GM21447 (cell line): ENCODE results near the gene ZNF263.
A peak's percentile ranks its signal among the peaks of the same experiment; 100 is the strongest.

ENCODE experiments used
- ATAC-seq: cut with Tn5 transposase; IDR thresholded peaks from one replicate; pipeline ENCODE4 v1.9.1; 2021; ENCODE audit not compliant: unreplicated experiment

The ZNF263 gene

DNA sequence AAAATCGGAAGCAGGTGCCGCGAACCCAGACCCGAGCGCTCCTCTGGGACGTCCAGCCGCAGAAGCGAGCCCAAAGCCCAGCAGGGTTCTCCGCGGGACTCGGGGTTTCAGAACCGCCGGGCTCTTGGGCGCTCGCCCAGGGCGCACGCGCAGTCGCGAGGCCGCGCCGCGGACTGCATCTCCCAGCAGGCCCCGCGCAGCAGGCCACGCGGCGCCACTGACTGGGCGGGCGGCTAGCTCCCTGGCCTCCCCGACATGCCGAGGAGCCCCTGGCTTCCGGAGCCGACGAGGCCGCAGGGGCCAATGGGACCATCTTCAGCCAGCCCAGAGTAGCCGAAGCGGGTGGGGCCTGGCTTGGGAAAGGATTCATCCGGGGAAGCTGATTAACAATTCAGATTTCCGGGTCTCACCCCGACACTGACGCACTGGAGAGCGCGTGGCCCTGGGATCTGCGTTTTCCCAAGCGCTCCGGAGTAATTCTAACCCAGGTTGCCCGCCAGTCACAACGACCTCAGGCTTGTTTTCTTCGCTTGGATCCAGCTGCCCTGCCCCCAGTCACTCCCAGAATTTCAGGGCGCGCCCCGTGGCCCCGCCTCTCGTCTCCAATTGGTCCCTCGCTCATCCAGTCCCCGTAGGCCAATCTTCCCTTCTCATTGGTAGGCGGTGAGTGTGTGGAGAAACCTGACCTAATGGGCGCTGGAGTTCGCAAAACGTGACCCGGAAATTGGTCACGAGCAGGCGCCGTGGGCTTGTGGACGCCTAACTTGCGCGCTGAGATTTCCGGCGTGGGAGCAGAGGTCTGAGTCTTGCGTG, at the start of gene ZNF263:
TSS of gene ZNF263 (plus strand) at position 762 of the 813 bp plus-strand sequence. CDS start 328 bp downstream, outside the sequence.
- ATAC-seq = peak; percentile 84

DNA sequence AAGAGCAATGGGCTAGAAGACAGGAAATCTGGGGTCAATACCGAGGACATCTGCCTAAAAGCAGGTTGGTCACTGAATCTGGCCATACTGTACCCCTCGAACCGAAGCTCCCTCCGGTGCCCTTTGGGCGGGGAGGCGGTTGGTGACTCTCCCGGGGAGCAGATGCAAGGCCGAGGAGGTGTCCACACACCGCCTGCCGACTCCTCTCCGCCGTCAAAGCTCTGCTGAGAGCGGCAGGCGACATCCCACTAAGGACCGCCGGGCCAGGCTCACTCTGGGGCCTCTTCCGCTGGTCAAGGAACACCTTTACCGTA, 48.8 kb upstream of the ZNF263 start:
- ATAC-seq = peak; percentile 14

DNA sequence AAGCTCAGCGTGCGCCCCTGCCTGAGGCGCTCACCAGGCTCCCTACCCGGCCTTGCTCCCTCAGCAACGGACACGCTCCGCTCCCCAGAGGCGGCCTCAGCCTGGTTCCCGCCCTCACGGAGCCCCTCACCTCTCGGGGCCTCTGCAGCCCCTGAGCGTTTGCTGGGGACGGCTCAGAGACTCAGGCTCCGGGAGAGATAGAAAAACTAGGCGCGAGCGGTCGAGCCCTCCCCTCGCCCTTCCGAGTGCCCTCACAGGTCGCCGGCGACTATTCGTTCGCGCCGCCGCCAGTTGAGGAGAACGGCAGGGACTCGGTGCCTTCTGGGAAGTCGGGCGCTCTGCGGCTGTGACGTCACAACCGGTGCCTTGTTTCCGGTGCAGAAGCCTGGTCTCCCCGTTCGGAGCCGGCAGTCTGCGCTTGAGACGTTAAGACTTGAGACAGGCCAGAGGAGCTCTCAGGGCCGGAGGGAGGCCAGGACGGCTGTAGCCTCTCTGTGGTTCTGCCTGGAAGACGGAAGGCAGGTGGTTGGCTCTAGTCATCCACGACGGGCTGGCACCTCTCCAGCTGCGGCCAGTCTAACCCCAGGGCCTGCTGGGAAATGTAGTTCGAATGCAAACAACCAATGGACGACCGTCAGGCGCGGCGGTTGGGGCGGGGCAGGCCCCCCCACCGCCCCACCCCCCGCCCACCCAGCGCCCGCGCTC, 48.3 kb upstream of the ZNF263 start, which contains the start of gene ZNF200:
TSS of gene ZNF200 (minus strand) at position 302 of the 705 bp plus-strand sequence. CDS start 1,403 bp downstream, outside the sequence.
- peak; percentile 91 for ATAC-seq

DNA sequence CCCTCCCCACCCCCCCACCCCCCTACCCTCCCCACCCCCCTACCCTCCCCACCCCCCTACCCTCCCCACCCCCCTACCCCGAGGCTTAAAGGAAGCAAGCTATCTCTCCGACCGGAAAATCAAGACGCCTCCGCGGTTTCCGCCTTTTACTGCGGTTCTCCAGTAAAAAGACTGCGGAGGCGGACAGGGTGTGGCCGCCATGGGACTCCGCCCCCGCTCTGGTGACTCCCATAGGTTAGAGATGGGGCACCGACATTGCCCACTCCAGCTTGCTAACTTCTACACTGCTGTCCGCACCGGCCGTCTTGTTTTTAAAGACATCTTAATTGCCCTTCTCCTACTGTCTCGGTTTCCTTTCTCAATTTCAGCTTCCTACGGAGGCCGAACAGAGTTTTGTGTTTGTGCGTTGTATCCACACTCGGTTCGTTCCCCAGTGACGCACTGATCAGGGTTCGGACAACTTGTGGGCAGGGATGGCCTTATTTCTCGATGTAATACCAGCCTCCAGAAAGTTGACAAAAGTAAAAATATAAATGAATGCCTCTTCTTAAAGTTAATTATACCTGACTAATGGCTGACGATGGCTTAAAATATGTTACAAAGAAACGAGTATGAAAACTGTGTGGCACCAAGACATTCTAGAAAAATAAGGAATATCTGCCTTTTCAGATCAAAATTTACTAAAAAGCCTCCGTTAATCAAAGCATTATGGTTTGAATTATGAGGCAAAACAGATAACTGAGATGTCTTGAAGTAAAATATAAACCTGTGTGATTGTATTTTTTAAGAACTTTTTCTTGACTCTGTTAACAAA, 47.2 kb upstream of the ZNF263 start:
- no peak for ATAC-seq

DNA sequence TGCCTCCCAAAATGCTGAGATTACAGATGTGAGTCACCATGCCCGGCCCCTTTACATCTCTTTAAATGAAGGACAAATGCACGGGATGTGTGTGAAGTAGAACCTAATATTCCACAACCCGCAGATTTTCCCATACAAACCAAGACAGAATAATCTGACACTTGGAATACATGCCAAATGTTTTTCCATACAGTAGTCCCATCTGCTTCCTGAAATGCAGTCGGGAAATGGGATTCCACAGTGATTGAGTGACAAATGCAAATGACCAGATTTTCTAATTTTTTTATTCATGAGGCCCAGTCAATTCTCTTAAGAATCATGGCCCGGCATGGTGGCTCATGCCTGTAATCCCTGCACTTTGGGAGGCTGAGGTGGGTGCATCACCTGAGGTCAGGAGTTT, 41.5 kb upstream of the ZNF263 start:
- no peak for ATAC-seq

DNA sequence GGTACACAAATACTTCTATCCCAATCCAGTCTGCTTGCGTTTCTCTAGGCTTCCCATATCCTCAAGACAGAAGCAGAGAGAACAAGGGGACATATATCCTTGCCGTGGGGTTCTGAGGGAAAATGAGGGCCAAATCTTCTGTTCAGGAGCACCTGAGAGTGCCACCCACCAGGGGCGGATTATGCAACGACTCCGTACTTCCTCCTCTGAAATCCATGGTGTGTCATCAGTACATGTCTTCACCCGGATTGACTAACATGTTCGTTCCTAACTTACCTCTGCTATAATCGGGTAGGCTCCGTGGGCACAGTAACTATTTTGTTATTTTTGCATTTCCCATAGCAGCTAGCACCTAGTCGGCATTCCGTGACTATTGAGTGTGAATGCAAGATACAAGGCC, 40.6 kb upstream of the ZNF263 start:
- no peak for ATAC-seq

DNA sequence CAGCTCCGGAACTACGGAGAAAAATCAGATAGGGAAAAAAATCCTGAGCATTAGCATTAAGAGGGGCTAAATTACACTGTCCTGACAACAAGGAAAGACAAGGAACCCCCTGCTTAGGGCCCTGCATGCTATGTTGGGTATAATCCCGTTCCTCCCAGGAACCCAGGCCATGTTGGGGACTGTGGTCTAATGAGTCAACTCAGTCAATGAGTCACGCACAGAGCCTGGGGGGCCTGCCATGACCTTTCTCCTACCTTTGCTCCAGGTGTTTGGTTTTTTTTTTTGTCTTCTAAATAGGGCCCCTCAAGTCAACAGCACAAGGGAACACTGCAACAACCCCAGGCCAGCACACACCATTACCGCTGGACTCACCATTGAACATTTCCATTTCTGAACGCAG, 39.4 kb upstream of the ZNF263 start:
- ATAC-seq = no peak

DNA sequence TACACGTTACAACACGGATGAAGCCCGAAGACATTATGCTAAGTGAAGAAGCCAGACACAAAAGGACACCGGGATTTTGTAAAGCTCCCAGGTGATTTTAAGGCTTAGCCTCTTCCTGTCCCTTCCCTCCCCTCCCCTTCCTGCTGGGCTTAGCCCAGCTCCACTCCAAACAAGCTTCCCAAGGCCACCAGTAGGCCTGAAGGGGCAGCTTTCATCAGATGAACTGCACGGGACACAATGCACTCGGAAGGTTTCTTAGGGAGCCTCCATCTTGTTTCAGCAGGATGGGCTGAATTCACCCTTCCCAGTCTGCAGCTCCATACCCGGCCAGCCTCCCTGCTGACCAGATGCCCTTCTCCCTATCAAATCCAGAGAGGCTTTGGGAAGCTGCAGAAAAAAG, 37.3 kb upstream of the ZNF263 start:
- no peak for ATAC-seq

DNA sequence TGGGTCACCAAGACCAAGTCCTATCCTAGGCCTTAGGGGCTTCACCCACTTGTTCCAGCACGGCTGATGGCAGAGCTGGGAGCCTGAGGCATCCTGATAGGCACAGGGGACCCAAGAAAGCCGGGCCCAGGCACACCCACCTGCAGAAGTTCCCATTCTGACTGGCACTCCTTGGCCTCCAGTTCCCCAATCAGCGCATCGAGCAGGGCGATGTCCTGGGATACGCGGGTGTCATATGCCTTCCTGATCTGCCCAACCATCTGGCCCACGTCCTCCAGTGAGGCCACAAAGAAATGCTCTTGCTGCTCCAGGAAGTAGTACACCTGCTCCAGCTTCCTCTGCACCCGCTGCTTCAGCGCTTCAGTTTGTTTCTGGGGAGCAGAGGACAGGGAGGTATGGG, 36.4 kb upstream of the ZNF263 start:
- ATAC-seq = no peak

DNA sequence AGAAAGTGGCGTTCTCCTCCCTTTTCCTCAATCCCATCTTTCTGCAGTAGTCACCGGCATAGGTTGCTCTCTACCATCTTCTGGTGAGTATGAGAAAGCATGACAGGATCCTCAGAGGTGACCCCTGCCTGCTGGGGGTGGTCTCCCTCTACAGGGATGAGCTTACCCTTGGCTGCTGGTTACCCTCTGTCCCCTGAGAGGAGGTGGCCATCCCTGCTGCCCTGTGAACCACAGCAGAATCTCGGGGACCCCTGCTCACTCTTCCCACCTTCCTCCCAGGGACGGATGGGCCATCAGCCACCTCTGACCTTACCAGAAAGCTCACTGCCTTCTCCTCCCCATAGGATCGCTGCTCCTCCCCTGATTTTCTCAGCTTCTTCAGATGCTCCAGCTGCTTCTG, 34.7 kb upstream of the ZNF263 start:
- ATAC-seq = no peak

DNA sequence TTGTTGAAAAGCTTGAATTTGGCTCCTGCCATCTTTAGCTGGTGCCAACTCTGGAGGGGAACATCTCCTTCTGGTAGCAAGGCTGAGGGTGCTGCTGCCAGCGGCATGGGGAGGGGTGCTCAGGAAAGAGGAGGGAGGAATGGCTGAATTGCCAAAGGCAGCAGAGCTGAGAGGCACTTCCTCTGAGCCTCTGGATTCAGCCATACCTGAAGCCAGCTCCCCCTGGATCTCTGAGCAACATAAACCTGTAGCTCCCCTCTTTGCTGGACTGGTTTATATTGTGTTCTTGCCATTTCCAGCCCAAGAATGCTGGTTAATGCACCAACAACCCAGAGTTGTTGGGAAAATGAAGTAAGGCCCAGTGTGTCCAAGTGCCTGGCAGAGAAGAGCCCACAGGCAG, 34.3 kb upstream of the ZNF263 start:
- no peak for ATAC-seq

DNA sequence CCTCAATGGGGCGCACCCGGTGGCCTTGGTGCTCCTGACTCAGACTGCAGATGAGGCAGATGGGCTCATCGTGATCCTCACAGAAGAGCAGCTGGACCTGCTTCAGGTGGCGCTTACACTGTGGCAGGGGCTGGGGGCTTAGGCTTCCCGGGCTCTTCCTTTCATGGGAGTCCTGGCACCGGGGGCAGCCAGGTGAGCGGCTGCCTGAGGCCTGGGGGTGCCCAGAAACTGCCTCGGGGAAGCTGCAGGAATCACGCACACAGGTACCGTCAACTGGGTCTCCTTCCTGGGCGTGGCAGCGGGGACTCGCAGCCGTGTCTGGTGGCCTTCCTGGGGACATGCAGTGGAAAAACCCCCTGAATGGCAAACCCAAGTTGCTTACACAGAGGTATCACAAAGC, 33.8 kb upstream of the ZNF263 start:
- ATAC-seq = no peak

DNA sequence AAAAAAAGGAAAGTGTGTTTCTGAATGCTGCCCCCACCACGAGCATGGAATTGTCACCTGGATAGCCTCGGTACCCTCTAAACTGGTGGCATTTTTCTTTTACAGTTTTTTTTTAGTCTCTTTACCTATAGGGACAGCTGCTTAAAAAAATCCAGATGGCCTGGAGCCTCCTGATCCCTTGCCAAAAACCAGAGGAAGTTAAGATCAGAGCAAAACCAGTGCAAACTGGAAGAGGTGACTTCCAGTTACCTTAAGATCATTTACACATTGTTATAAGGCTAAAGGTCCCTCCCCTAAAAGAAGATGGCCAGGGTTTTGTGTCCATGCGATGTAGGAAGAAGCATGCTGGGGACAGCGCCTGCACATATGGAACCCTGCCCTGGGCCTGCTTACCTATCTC, 30.3 kb upstream of the ZNF263 start:
- ATAC-seq = no peak

DNA sequence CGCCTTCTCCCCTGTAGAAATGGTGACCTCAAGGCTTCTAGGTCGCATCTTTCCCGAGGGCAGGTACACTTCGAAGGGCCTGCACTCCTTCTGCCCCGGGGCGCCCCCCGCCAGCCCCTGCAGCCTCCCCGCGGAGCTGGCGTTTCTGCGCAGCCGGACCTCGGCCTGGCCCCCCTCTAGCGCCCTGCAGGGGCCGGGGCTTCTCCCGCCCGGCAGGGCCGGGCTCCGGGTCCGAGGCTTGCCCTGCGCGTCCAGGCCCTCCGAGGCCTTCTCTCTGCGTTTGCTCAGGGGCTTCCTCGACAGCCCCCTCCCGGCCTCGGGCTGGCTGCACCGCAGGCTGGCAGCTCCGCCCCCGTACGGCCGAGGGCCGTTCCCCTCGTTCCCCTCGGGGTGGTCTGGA, 29.0 kb upstream of the ZNF263 start:
- ATAC-seq = no peak

DNA sequence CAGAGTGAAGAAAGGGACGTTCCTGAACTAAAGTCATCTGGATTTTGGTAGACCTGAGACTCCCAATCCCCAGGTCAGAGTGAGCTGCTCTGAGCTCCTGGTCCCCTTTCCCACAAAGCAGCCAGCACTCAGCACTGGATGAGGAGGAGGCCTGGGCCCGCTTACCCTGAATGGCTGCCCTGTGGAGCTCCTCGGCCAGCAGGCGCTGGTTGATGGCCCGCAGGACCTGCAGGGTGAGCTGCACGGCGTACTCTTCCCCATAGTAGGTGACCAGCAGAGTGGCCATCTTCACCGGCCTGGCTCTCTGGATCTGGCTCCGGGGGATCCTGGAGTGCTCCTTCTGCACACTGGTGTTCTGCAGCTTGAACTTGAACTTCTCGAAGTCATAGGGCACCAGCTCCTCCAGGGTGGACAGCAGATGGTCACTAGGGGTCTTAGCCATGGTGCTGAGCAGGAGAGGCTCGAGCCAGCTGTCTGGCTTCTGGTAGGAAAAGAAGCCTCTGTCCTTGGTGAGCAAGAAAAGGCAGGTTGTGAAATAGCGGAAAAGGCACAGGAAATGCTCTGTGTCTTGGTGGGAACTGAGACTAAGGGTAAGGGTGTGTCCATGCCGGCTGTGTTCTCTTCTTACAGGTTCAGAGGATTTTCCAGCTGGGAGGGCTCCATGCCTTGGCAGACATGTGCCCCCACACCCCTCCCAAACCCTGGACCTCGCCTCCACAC, 27.0 kb upstream of the ZNF263 start, which contains the start of gene MEFV:
TSS of gene MEFV (minus strand) at position 488 of the 720 bp plus-strand sequence. CDS start at position 442, 46 bp downstream.
- ATAC-seq = no peak

DNA sequence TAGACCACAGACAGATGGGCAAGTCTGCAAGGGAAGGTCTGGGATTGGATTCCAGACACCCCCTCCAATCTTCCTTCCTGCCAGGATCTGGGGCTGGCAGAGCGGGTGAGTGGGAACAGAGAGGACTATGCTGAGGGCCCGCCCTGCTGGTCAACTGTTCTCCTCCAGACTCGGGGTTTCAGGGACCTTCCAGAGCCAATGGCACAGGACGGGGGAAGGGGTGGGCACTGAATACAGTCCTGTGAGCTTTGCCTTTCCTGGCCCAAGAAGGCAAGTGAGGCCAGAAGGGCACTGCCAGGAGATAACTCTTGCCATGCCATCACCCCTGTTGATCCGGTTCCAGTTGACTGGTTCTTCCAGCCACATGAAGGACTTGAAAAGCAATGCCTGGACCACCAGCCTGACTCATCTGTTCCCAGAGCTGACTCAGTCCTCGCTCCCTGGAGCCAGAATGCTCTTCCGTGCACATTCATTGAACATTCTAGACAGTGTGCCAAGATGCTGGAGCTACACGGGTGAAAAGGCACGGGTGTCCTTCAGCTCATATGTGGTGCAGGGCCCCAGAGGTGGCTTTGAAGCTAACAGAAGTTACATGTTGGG, 26.3 kb upstream of the ZNF263 start:
- no peak for ATAC-seq

DNA sequence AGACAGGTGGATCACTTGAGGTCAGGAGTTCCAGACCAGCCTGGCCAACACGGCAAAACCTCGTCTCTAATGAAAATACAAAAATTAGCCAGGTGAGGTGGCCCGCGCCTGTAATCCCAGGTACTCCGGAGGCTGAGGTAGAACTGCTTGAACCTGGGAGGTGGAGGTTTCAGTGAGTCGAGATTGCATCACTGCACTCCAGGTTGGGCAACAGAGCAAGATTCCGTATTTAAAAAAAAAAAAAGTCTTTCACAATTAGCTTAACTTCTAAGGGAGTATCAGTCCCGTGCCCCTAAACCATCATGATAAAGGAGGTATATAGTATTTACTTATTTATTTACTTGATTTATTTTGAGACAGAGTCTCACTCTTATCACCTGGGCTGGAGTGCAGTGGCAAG, 23.5 kb upstream of the ZNF263 start:
- ATAC-seq = no peak

DNA sequence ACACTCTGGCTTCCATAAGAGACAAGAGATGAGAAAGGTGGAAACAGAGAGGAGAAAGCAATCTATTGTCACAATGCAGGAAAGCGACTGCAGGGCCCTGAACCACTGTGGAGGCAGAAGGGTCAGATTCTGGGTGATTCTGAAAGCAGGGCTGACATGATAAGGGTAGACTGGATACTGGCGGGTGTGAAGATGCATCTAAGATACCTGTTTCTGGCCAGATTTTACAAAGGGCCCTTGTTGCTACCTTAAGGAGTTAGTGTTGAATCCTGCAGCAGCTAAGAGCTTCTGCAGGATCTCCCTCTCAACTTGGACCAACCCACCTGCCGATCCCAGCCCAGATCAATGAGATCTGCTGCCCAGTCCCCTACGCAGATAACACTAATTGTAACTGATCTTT, 20.8 kb upstream of the ZNF263 start:
- no peak for ATAC-seq

DNA sequence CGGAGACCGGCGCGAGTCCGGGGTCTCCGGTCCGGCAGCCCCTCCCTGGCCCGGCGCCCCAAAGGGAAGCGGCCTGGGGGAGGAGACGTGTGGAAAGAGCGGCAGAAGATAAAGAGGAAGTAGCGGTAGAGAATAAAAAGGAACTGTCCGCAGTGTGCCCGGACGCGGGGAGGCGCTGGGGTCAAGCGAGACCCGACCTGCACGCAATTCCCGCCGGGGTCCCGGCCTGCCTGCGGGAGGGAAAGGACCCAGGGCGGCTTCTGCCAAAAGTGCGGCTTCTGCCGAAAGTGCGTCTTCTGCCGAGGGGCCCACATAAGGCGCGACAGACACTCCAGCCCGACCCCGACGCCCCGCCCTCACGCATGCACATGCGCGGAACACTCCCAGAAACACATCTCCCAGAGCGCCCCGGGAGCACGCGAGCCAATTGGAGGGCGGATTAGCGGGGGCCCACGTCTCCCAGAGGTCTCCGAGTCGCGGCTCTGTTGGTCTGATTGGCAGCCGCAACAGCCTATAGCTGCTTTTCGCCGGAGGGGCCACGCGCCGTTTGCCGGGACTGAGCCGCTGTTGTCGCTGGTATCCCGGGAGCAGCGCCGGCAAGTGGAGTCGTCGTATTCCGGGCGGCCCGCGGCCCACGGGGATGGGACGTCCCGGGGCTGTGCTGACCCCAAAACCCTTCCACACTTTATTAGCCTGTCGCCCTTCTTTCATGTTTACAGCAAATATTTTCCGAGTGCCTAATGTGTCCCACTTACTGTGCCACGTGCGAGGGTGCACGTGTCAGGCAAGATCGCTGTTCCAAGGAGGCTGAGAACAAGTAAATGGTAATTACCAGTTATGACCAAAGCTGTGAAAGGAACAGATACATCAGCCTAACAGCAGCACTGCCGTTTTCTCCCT, 18.9 kb upstream of the ZNF263 start:
- ATAC-seq = peak; percentile 84
